ENCODE measurements around the gene CFP. TPM values are rescaled to one million over a fixed set of nuclear protein-coding genes. Genes with fewer than 3 reads are reported as not detected.

The CFP gene
- total and polyA plus RNA-seq, 2 donors (not counting 1 experiment from before 2014, with no cell fraction given) = 0.59 to 3.8 TPM

- ATAC-seq (ENCODE audit: low read depth) (no peak), DNase-seq (no peak)
- Histone ChIP-seq H3K79me2 (ENCODE audit: control insufficient read depth, insufficient read depth, low read length) (peaks cover 23% of the 10 kb centered on the region), H3K27me3 (replicated peaks in 1 of 4; ENCODE audit: control extremely low read depth in 1 of 4, control insufficient read depth in 3 of 4, insufficient read depth in 4 of 4, low read length in 3 of 4) (no peaks in the 10 kb centered on the region), H3K36me3 (replicated peaks in 1 of 2; ENCODE audit: control extremely low read depth in 1 of 2, control insufficient read depth in 1 of 2, extremely low read depth in 1 of 2, insufficient read depth in 2 of 2, low read length in 1 of 2) (peaks cover 0 to 11% of the 10 kb centered on the region in 2 experiments), H2AFZ (ENCODE audit: insufficient read depth, low read depth, low read length, poor library complexity, severe bottlenecking) (no peak overlapping the region), H3K9me3 (ENCODE audit: control extremely low read depth in 1 of 3, control insufficient read depth in 2 of 3, insufficient read depth in 1 of 3, low read length in 2 of 3) (no peaks in the 10 kb centered on the region), H3K4me3 (ENCODE audit: control extremely low read depth in 1 of 5, extremely low read depth in 1 of 5, insufficient read depth in 1 of 5, low read depth in 2 of 5, low read length in 4 of 5) (no peak overlapping the region), H3K4me1 (ENCODE audit: control insufficient read depth in 2 of 2, insufficient read depth in 2 of 2, low read length in 2 of 2) (peaks cover 6 to 15% of the 10 kb centered on the region in 2 donors), H3K9ac (ENCODE audit: low read length) (no peak overlapping the region), H4K20me1 (ENCODE audit: control insufficient read depth, insufficient read depth, low read length, poor library complexity, severe bottlenecking) (no peaks in the 10 kb centered on the region), H3K4me2 (replicated peaks; ENCODE audit: low read depth, low read length, poor library complexity, severe bottlenecking) (no peak overlapping the region), H3K27ac (ENCODE audit: low read length in 2 of 2) (no peak overlapping the region)
- Mint-ChIP-seq H3K4me1 (peaks cover 22% of the 10 kb centered on the region), H3K27ac (no peak overlapping the region), H3K27me3 (no peaks in the 10 kb centered on the region), H3K4me3 (no peak overlapping the region), H3K9me3 (ENCODE audit: insufficient read depth) (no peaks in the 10 kb centered on the region)
- no peak for TF ChIP-seq CTCF (IDR thresholded peaks at IDR 0.05)
- no peak for TF ChIP-seq EZH2 (IDR thresholded peaks at IDR 0.05; ENCODE audit: borderline replicate concordance, insufficient read depth, low read depth, low read length, poor library complexity, severe bottlenecking)
- WGBS (ENCODE audit: insufficient coverage) = 98% methylated on average over 5 of the region's 10 CpGs
- ChIA-PET CTCF (no interaction called here), POLR2A (no interaction called here)
- intact Hi-C loops (cut with micrococcal nuclease) = no loop called here
Measured at GRCh38 chrX:47645530-47645929, 15.8 kb upstream of the CFP start.

DNA sequence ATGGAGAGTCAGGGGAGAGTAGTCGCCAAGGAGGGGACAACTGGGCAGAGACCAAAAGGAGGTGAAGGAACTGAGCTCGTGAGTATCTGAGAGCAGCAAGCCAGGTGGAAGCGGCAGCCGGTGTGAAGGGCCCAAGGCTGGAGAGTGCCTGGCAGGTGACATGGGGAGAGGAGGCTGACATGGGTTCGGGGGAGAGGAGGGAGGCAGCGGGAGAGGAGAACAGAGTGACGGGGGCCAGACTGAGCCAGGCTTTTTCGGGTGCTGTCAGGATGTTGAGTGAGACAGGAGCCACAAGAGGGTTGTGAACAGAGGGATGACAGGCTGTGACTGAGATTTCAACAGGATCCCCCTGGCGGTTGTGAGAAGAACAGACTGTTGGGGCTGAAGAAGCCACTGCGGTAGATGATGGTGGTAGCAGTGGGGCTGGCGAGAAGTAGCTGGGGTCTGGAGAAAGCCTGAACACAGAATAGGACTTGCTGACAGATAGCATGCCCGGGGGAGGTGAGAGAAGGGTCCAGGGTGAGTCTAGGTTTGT lies 14.9 kb upstream of the CFP start:
- TF ChIP-seq CTCF (IDR thresholded peaks at IDR 0.05) = no peak
- no peak for TF ChIP-seq EZH2 (IDR thresholded peaks at IDR 0.05; ENCODE audit: borderline replicate concordance, insufficient read depth, low read depth, low read length, poor library complexity, severe bottlenecking)
- peaks cover 22% of the 10 kb centered on the region for H3K4me1 Mint-ChIP-seq
- Histone ChIP-seq H3K9ac (ENCODE audit: low read length) (no peak overlapping the region), H3K27me3 (replicated peaks in 1 of 4; ENCODE audit: control extremely low read depth in 1 of 4, control insufficient read depth in 3 of 4, insufficient read depth in 4 of 4, low read length in 3 of 4) (no peaks in the 10 kb centered on the region), H4K20me1 (ENCODE audit: control insufficient read depth, insufficient read depth, low read length, poor library complexity, severe bottlenecking) (no peaks in the 10 kb centered on the region), H3K36me3 (replicated peaks in 1 of 2; ENCODE audit: control extremely low read depth in 1 of 2, control insufficient read depth in 1 of 2, extremely low read depth in 1 of 2, insufficient read depth in 2 of 2, low read length in 1 of 2) (peaks cover 3 to 20% of the 10 kb centered on the region in 2 experiments), H3K4me2 (replicated peaks; ENCODE audit: low read depth, low read length, poor library complexity, severe bottlenecking) (no peak overlapping the region), H3K27ac (ENCODE audit: low read length in 2 of 2) (no peak overlapping the region), H3K9me3 (ENCODE audit: control extremely low read depth in 1 of 3, control insufficient read depth in 2 of 3, insufficient read depth in 1 of 3, low read length in 2 of 3) (no peaks in the 10 kb centered on the region), H3K4me1 (ENCODE audit: control insufficient read depth in 2 of 2, insufficient read depth in 2 of 2, low read length in 2 of 2) (peaks cover 6 to 13% of the 10 kb centered on the region in 2 donors), H3K4me3 (ENCODE audit: control extremely low read depth in 1 of 5, extremely low read depth in 1 of 5, insufficient read depth in 1 of 5, low read depth in 2 of 5, low read length in 4 of 5) (no peak overlapping the region), H2AFZ (ENCODE audit: insufficient read depth, low read depth, low read length, poor library complexity, severe bottlenecking) (no peak overlapping the region), H3K79me2 (ENCODE audit: control insufficient read depth, insufficient read depth, low read length) (peaks cover 20% of the 10 kb centered on the region)
- H3K27ac Mint-ChIP-seq = peak overlapping the region; percentile 20
- no peaks in the 10 kb centered on the region for H3K27me3 Mint-ChIP-seq
- 81% methylated on average over 10 of the region's 12 CpGs for WGBS (ENCODE audit: insufficient coverage)
- no peaks in the 10 kb centered on the region for H3K9me3 Mint-ChIP-seq (ENCODE audit: insufficient read depth)
- ChIA-PET POLR2A (no interaction called here), CTCF (no interaction called here)
- intact Hi-C loops (cut with micrococcal nuclease) = no loop called here
- ATAC-seq (ENCODE audit: low read depth) (no peak), DNase-seq (no peak)
- H3K4me3 Mint-ChIP-seq = no peak overlapping the region

All from B cell (primary cell).